NCI-H1694 (cell line): Measurements from ENCODE around the gene WWC2.

Experiments
- DNase-seq: peaks from one replicate; lab custom pipeline; 2025; lab: John Stamatoyannopoulos, UW

Gene WWC2

DNA sequence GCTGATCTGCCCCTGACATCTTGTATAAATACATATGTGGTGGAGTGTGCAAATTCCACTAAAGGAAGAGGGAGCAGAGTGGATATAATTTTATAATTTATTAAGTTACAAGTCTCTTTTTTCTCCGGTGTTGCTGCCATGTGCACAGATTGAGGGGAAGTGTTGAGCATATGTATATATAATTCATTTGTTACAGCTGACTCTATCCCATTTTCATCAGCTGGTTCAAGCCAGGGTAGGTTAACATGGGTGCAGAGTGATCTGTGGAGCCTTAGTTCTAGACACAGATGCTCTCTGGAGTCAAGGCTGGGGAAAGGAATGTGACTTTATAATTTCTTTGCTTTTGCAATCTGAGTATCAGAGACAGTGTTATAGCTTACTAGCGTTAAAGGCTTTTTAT is 103.5 kb downstream of the WWC2 start:
- no peak for DNase-seq

GRCh38 chr4:183204793-183205192 is 105.7 kb downstream of the WWC2 start:
- no peak for DNase-seq

DNA sequence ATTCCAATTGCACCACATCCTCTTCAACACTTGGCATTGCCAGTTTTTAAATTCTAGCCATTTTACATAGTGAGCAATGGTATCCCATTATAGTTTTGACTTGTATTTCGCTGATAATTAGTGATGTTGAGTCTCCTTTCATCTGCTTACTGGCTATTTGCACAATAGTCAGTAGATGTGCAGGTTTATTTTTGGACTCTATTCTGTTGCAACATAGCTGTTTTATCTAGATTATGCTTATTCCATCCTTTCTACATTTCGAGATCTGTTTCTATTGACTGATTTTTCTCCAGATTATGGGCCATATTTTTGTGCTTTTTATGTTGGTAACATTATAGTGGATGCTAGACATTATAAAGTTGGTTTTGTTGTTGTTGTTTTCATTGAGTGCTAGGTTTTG is 106.1 kb downstream of the WWC2 start:
- no peak for DNase-seq

GRCh38 chr4:183205709-183206108 is 106.7 kb downstream of the WWC2 start:
- no peak for DNase-seq

- DNase-seq: no peak
These were observed 112.5 kb downstream of the WWC2 start for GRCh38 chr4:183211533-183211932.

DNA sequence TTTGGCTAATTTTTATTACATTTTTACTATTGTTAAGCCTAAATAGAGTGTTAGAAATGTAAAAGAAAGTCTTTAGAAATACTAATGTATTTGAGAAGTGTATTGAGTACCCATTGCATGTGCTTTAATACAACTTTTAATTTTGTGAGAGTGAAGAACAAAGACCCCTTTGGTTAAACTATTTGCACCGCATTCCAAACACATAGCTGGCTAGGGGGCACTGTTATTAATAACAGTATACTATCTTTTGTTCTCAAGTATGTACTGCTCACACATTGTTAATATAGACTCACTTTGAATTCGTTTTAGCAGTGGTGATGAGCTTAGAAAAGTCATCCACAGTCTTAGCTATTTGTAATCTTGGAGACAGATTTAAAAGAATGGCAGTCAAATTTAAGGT is 114.9 kb downstream of the WWC2 start:
- DNase-seq: no peak

GRCh38 chr4:183214912-183215488 is 115.9 kb downstream of the WWC2 start:
- DNase-seq: no peak

DNA sequence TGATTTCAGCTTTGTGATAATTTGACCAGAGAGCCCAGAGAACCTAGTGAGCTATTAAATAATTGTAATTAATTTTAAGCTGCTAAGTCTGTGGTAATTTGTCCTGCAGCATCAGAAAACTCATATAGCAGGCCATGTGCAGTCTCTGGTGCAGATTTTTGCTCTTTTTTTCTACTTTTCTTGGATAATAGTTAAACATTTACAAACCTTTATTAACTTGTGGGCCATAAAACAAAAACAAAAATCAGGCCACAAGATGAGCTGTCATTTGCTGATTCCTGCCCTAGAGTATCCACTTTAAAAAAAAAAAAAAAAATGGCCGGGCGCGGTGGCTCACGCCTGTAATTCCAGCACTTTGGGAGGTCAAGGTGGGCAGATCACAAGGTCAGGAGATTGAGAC is 121.2 kb downstream of the WWC2 start:
- DNase-seq: no peak

DNA sequence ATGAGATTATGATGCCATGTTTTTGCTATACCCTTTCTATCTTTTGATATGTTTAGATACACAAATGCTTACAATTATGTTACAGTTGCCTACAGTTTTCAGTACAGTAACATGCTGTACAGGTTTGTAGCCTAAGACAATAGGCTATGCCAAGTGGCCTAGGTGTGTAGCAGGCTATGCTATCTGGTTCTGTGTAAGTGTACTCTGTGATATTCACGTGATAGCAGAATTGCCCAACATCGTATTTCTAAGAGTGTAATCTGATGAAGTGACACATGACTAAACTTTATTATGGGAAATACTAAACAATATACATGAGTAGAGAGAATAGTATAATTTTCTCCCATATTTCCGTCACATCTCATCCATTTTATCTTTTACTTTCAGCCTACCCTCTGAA is 124.0 kb downstream of the WWC2 start:
- no peak for DNase-seq

DNA sequence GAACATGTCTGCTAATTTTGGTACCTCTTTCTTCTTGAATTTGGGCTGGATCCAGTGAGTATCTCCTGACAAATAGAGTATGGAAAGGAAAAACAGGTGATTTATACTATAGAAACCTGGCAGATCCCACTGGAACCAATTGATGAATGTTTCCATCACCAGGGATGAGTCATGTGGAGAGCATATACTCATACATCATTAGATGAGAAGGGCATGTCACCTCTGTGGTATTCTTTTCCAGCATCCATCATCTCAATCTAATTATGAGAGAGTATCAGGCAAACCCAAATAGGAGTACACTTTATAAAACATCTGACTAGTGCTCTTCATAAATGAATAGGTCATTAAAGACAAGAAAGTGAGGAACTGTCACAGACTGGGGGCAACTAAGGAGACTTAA is 130.3 kb downstream of the WWC2 start:
- DNase-seq: no peak

GRCh38 chr4:183240581-183241321 is 141.7 kb downstream of the WWC2 start:
- no peak for DNase-seq

GRCh38 chr4:183241322-183241640 is 142.2 kb downstream of the WWC2 start:
- DNase-seq: no peak

- no peak for DNase-seq
These were observed 142.7 kb downstream of the WWC2 start for GRCh38 chr4:183241721-183242151.

DNA sequence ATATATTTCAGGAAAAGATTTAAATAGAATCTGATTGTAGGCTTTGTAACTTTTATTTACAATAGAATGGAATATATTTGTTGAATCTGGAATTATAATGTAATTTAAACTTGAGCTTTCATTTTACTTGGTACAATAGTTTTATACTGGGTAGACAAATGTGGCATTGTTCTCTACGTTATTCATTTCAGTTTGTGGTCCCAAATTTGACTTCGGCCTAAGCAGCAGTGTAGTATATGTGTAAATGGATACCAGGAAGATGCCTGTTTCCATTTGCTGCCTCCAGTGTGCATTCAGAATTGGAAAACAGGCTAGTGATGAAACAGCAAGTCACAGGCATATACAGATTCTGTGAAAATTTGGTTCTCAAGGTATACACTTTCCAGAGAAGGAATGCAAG is 143.2 kb downstream of the WWC2 start:
- no peak for DNase-seq

- DNase-seq: no peak
These were observed 145.0 kb downstream of the WWC2 start for GRCh38 chr4:183244019-183244418.

DNA sequence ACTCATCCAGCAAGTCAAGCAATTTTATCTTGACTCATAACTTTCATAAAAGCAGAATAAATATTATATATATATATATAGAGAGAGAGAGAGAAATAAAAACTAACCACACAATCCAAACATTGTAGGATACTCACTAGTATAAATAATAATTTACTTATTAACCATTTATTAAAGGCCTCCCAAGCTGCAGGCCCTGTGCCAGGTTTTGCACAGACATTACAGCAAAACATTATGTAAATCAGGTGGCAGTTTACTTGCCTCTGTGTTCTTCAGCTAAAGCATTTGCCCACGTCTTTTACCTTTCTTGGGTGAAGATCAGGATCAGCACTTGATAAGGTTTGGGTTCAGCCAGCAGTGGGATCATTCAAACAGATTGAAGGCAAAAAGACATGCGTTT is 145.4 kb downstream of the WWC2 start:
- DNase-seq: no peak

DNA sequence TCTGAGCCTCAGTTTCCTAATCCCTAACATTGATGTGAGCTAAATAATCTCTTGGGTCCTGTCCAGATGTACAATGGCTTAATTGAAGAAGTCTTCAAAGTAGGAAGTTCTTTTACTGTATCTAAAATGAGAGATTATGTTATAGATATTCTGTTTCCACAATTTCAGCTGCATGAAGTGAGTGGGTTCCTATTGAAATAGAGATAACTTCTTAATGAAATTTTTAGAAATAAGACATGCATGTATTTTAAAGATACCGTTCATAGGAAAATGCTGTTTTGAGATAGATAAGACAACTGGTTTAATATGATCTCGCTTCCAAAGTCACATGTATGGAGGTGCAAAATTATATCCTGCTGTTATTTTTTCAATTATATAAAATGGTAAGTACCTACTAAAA is 149.1 kb downstream of the WWC2 start:
- DNase-seq: no peak

DNA sequence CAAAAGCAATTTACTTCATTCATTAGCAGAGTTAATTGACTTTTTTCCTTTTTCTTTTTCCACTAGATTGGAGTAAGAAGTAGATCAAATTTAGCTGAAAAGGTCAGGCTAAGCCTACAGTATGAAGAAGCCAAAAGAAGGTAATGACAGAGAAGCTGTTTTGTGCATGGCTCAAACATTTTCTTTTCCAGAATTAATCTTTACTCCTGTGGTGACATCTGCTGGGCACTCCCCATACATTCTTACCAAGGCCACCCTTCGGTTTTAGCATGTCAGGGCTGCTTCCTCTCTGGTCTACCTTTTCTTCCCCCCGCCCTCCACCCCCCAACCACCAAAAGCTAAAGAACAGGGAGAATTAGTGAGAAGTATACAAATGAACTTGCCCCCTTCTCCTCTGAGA is 150.8 kb downstream of the WWC2 start:
- no peak for DNase-seq

- no peak for DNase-seq
These were observed 151.8 kb downstream of the WWC2 start for GRCh38 chr4:183250831-183251230.

DNA sequence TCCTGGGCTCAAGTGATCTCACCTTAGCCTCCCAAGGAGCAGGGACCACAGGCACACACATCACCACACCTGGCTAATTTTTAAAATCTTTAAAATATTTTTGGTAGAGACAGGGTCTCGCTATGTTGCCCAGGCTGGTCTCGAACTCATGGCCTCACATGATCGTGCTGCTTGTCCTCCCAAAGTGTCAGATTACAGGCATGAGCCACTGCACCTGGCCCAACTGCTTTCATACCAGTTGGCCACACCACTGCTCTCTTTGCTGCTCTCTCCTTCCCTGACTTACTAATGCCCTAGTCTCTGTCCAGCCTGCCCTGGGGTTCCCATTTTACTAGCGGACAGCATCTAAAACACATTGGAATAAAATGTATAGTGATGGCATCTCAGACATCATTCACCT is 153.9 kb downstream of the WWC2 start:
- no peak for DNase-seq

DNA sequence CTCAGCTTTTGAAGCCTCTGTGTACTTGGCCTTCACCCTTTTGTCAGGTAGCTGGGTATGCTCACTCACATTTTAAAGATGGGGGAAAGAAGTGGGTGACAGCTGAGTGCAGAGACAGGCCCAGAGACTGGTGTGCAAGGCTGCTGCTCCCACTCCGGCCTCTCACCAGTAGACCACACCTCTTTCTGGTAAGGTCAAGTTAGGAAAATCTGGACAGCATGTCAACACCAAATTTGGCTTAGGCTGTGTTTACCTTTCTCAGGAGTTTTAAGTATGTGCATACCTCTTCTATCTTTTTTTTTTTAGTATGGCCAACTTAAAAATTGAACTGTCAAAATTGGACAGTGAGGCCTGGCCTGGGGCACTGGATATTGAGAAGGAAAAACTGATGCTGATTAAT is 154.4 kb downstream of the WWC2 start:
- no peak for DNase-seq

DNA sequence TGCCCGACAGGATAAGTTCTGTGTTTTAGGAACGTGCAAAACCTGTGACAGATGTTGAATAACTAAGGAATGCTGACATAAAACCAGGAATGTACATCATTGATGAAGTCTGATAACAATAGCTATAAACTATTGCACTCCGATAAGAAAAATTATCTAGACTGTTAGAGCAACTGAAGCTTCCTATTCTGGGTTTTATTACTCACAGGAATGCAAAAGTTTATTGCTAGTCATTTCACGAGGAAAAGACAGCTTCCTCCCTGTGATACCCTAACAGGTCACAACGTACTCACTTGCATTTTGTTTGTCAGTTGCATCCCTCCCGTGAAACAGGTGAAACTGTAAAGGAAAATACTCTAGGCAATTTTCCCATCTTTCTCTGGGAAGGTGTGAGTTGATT is 155.1 kb downstream of the WWC2 start:
- no peak for DNase-seq

- DNase-seq: no peak
These were observed 156.4 kb downstream of the WWC2 start for GRCh38 chr4:183255487-183255886.

- no peak for DNase-seq
These were observed 157.3 kb downstream of the WWC2 start for GRCh38 chr4:183256343-183256742.
